Endothelial cell of umbilical vein (primary cell): ENCODE results near the gene COA7. TPM values are rescaled to one million over a fixed set of nuclear protein-coding genes. Genes with fewer than 3 reads are reported as not detected.

Experiments
- BruUV-seq: library from RNA; stranded (reverse); fragments of 400-500 nt; replicated peaks from 2 replicates; lab custom pipeline; 2021; lab: Mats Ljungman, UMichigan
- CTCF ChIA-PET: fragments of 300-600, 350-600 bp; sonication (Branson Sonifier 250); formaldehyde crosslinking; loops from one replicate; lab custom pipeline; 2021; ENCODE audit warnings: antibody characterized with exemption, inconsistent platforms; lab: Charles Lee
- POLR2A ChIA-PET: fragments of 300-600, 350-600 bp; sonication (Branson Sonifier 250); formaldehyde crosslinking; loops from one replicate; lab custom pipeline; 2021; ENCODE audit warnings: antibody characterized with exemption, inconsistent platforms; lab: Charles Lee
- DNase-seq: peaks from one replicate; pipeline ENCODE4 v3.0.0-alpha.2; 2011; ENCODE audit warnings: low read depth, low spot score
- FAIRE-seq: peaks from 2 replicates; lab custom pipeline; 2011; peaks lifted over from hg19 to GRCh38; lab: Jason Lieb, UNC
- H2AFZ ChIP-seq: 2 replicates; pipeline ENCODE4 v1.6.0; 2012; ENCODE audit warnings: low read depth, low read length, control low read depth, inconsistent platforms
- H3K27ac ChIP-seq: 2 replicates; pipeline ENCODE4 v1.5.1; 2011; ENCODE audit warnings: low read depth, mild to moderate bottlenecking, control low read depth, low read length, moderate library complexity; ENCODE audit not compliant: insufficient read depth
- H3K27me3 ChIP-seq, 2 experiments: 2 replicates each; pipeline versions ENCODE4 v1.6.0 to v1.6.1; 2011; ENCODE audit warnings: low read length in 2 of 2, mixed read lengths in 1 of 2; ENCODE audit not compliant: control insufficient read depth in 2 of 2, insufficient read depth in 2 of 2
- H3K36me3 ChIP-seq, 2 experiments: 2 replicates in 1 of 2; 3 replicates in 1 of 2; pipeline ENCODE4 v1.5.1; 2011; ENCODE audit warnings: low read length in 2 of 2, mild to moderate bottlenecking in 1 of 2, moderate library complexity in 1 of 2; ENCODE audit not compliant: control insufficient read depth in 2 of 2, insufficient read depth in 2 of 2; ENCODE audit errors: extremely low read depth in 1 of 2
- H3K4me1 ChIP-seq: 3 replicates; pipeline ENCODE4 v1.5.1; 2011; ENCODE audit warnings: mild to moderate bottlenecking, low read length; ENCODE audit not compliant: control insufficient read depth, insufficient read depth; ENCODE audit errors: extremely low read depth
- H3K4me2 ChIP-seq: 2 replicates; pipeline ENCODE4 v1.6.1; 2011; ENCODE audit warnings: low read length, control low read depth, mixed read lengths; ENCODE audit not compliant: insufficient read depth
- H3K4me3 ChIP-seq, 3 experiments: fragments of 200-600 bp in 1 of 3; sonication (generic), shearing (Covaris generic) in 1 of 3; replicated peaks in 1 of 3; 2 replicates each; pipeline ENCODE4 v1.5.1; 2011 to 2016; ENCODE audit warnings: control low read depth in 3 of 3, low read length in 3 of 3, mild to moderate bottlenecking in 2 of 3, inconsistent platforms in 1 of 3, low read depth in 1 of 3, moderate library complexity in 1 of 3; ENCODE audit not compliant: insufficient read depth in 1 of 3
- H3K79me2 ChIP-seq: 2 replicates; pipeline ENCODE4 v1.6.0; 2012; ENCODE audit warnings: low read length, inconsistent platforms; ENCODE audit not compliant: control insufficient read depth, insufficient read depth
- H3K9ac ChIP-seq: replicated peaks from 2 replicates; pipeline ENCODE3; 2011; ENCODE audit warnings: low read length, control low read depth; ENCODE audit not compliant: insufficient read depth; ENCODE audit errors: extremely low read depth
- H3K9me1 ChIP-seq: replicated peaks from 3 replicates; pipeline ENCODE4 v1.6.0; 2011; ENCODE audit warnings: mild to moderate bottlenecking, low read length; ENCODE audit not compliant: control insufficient read depth, insufficient read depth; ENCODE audit errors: extremely low read depth
- H3K9me3 ChIP-seq: replicated peaks from 2 replicates; pipeline ENCODE4 v1.5.1; 2012; ENCODE audit warnings: low read length, inconsistent platforms; ENCODE audit not compliant: control insufficient read depth, insufficient read depth
- H4K20me1 ChIP-seq: replicated peaks from 2 replicates; pipeline ENCODE3; 2011; ENCODE audit warnings: mild to moderate bottlenecking, low read length; ENCODE audit not compliant: control insufficient read depth, insufficient read depth; ENCODE audit errors: extremely low read depth
- CTCF ChIP-seq, 2 donors: IDR thresholded peaks; 1 replicate in 1 of 2; 2 replicates in 1 of 2; pipeline ENCODE4 v1.5.1; 2011; ENCODE audit warnings: low read length in 2 of 2, mild to moderate bottlenecking in 2 of 2, moderate library complexity in 2 of 2, control low read depth in 1 of 2, inconsistent platforms in 1 of 2, low read depth in 1 of 2; ENCODE audit not compliant: insufficient read depth in 1 of 2; ENCODE audit errors: extremely low read depth in 1 of 2
- EZH2 ChIP-seq: IDR thresholded peaks from 2 replicates; pipeline ENCODE4 v1.6.1; 2012; ENCODE audit warnings: borderline replicate concordance, low read depth, mild to moderate bottlenecking, moderate library complexity, low read length, inconsistent platforms; ENCODE audit not compliant: severe bottlenecking
- FOS ChIP-seq: IDR thresholded peaks from 2 replicates; pipeline ENCODE4 v1.6.1; 2011; ENCODE audit warnings: mild to moderate bottlenecking, low read length, moderate library complexity, borderline replicate concordance; ENCODE audit not compliant: insufficient read depth
- GATA2 ChIP-seq: IDR thresholded peaks from 2 replicates; pipeline ENCODE4 v1.7.0; 2011; ENCODE audit warnings: low read depth, mild to moderate bottlenecking, moderate library complexity, mixed read lengths, low read length; ENCODE audit not compliant: insufficient read length, insufficient read depth
- JUN ChIP-seq: IDR thresholded peaks from 2 replicates; pipeline ENCODE4 v1.6.1; 2011; ENCODE audit warnings: borderline replicate concordance, low read depth; ENCODE audit not compliant: insufficient read length, insufficient read depth
- MYC ChIP-seq: IDR thresholded peaks from one replicate; pipeline ENCODE4 v1.6.1; 2011; ENCODE audit warnings: mild to moderate bottlenecking, low read depth, low read length
- POLR2A ChIP-seq: IDR thresholded peaks from 2 replicates; pipeline ENCODE4 v1.6.1; 2012; ENCODE audit warnings: low read depth, mild to moderate bottlenecking, control low read depth, low read length
- POLR2AphosphoS5 ChIP-seq: IDR thresholded peaks from 2 replicates; pipeline ENCODE4 v1.6.1; 2012; ENCODE audit warnings: low read depth, mild to moderate bottlenecking, control low read depth, low read length, moderate library complexity; ENCODE audit not compliant: insufficient read depth
- dilution Hi-C: fragments of 300-500 bp; cut with MboI; formaldehyde crosslinking; loops from one replicate; pipeline ENCODE4 v1.15.0; 2019; ENCODE audit warnings: low sequenced_read_pairs; ENCODE audit not compliant: extremely low pct_ligation_motif_present
- intact Hi-C: fragments of 100-400 bp; cut with micrococcal nuclease; formaldehyde crosslinking; loops from one replicate; pipeline ENCODE4 v1.10.0; 2022
- polyA plus RNA-seq, 4 experiments: library from polyadenylated mRNA; depleted of rRNA in 3 of 4; stranded (reverse) in 3 of 4; unstranded in 1 of 4; fragments of >200 nt; gene quantifications; 2 replicates each; pipeline versions ENCODE4 v1.2.1 to v1.2.3, GENCODE V29; 2011 to 2012; ENCODE audit warnings: missing spikeins in 1 of 4
- total RNA-seq: library from RNA; stranded (reverse); gene quantifications from 2 replicates; pipeline ENCODE4 v1.2.3, GENCODE V29; 2021
- TF ChIP-seq, protein P1 (sequence below): IDR thresholded peaks from 2 replicates; pipeline ENCODE4 v1.6.1; 2011; ENCODE audit not compliant: insufficient read depth, insufficient read length

Gene COA7
- total and polyA plus RNA-seq, 2 donors (not counting 3 experiments of a cell fraction or from before 2014, with no cell fraction given): 11.7 to 28.6 TPM

DNA sequence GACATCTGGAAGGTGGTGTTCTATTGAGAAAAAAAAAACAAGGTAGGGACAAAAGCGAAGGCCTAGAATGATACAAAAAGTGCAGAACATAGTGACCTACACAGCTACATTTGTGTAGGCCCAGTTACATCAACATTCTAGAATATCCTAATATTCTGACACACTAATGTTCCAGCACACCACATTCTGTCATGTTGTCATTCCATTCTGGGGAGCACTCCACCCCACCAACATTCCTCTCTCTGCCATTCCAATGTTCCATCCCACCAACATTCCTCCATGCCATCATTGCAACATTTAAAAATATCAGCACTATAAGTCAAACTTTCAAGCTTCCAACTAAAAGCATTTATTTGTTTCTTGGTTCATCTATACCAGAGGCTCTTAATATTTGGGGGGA, 28.5 kb downstream of the COA7 start:
- Histone ChIP-seq H3K4me1 (peaks cover 6% of the 10 kb centered on the region), H3K9me1 (no peaks in the 10 kb centered on the region), H3K27ac (no peak overlapping the region), H2AFZ (no peak overlapping the region), H3K9ac (no peak overlapping the region), H3K36me3 (no peaks in the 10 kb centered on the region), H3K79me2 (no peaks in the 10 kb centered on the region), H3K27me3 (no peaks in the 10 kb centered on the region), H4K20me1 (no peaks in the 10 kb centered on the region), H3K9me3 (no peaks in the 10 kb centered on the region), H3K4me2 (no peak overlapping the region), H3K4me3 (no peak overlapping the region)
- ChIA-PET CTCF (interaction anchor here (0.8 to 0.9 kb wide), 3 partner anchors 11 to 266 kb away, joined by 3 to 4 read pairs (median 3); partner anchors contain the start of genes ORC1 and PRPF38A), POLR2A (no interaction called here)
- DNase-seq: no peak
- no peak for FAIRE-seq
- TF ChIP-seq POLR2AphosphoS5 (no peak), JUN (no peak), GATA2 (no peak), POLR2A (no peak), FOS (no peak), CTCF (IDR thresholded peaks at IDR 0.05; ENCODE audit: extremely low read depth in 1 of 2, insufficient read depth in 1 of 2, low read depth in 1 of 2, low read length in 2 of 2) (no peak), EZH2 (no peak), MYC (no peak)
- TF ChIP-seq, protein P1, sequence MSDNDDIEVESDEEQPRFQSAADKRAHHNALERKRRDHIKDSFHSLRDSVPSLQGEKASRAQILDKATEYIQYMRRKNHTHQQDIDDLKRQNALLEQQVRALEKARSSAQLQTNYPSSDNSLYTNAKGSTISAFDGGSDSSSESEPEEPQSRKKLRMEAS: no peak
- intact Hi-C loops: loop anchor here (2.0 to 5.0 kb wide), 4 partner anchors 63 to 542 kb away; partner anchors contain the start of genes CC2D1B and TUT4
- BruUV-seq: no TSS peak
- dilution Hi-C loops: no loop called here
